ENCODE data around the gene CAMK4.

Gene CAMK4

DNA sequence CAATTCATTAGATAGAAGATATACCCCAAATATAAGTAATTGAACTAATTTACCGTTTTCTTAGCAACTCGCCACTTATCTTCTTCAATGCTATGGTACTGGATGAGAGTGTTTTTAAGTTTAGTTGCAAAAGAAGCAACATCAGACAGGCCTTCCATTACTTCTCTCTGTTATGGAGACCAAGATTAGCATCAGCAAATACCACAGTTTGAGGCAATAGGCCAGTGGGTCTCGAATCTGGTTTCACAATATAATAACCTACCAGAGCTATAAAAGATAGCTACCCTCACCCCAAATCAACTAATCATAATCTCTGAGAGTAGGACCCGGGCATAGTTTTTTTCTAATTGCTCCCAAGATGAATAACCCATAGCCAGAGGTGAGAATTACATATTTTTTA is 283.1 kb downstream of the CAMK4 start:
- no peak for DNase-seq

DNA sequence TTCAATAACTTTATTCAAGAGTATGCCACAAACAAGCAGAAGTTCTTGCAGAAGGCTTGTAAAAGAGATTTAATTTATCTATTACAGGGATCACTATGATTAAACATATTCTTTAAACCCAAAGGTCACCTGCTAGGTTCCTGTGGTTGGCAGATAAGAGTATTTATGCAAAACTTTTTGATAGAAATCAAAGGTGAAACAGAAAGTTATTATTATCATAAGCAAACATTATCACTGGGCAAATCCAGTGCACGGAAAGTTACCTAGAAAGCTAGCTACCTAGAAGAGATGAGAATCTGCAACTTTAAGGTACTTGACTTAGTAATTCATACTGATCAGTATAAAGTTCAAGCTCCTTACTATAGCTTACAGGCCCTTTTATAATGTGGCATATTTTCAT is 284.9 kb downstream of the CAMK4 start:
- no peak for DNase-seq

DNA sequence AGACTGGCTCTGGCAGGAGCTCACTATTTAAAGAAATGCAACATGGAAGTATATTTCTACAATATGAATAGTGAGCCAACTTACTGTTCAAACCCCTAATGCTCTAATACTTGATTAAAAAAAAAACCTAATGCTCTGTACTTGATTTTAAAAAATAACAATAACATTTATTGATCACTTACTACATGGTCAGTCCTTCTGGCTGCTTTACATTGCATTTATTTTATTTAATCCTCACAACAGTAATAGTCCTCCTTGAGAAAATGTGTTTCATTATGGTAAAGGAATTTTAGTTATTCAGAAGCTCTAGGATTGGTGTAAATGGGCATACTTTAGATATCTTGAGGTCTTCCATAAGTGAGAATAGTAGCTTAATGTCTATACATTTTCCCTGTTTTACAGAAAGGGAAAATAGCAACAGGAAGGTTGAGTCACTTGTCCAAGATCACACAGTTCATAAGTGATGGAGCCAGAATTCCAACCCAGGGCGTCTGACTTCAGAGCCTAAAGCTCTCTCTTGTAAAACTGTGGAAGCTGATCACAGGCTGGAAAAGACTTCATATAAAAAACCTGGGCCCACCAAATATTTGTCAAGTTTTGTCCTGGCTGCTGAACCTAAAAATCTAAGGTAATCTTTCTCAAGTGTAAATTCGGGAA is 287.1 kb downstream of the CAMK4 start:
- no peak for DNase-seq

DNA sequence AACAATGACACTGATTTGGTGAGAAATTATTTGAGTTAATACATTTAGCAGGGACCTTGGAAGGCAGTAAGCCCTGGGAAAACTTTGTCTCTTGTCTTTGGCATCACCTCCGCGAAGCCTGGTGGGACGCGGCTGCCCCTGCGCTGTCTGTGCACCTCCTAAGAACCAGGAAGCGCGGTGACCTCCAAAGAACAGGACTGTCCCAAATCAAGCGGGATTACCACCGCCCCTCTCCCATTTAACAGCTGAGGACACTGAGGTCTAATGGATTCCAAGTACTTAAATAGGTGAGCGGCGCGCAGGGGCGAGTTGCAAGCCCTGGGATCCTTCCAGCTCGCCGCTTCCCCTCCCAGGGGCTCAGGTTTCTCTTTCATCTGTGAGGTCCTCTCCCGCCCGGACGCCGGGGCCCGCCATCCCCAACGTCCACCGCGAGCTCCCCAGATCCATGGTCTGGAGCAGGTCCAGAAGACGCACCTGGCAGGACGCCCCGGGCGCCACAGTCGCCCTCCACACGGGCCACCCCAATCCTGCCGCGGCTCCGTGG is 287.7 kb downstream of the CAMK4 start:
- DNase-seq: peak; percentile 59

DNA sequence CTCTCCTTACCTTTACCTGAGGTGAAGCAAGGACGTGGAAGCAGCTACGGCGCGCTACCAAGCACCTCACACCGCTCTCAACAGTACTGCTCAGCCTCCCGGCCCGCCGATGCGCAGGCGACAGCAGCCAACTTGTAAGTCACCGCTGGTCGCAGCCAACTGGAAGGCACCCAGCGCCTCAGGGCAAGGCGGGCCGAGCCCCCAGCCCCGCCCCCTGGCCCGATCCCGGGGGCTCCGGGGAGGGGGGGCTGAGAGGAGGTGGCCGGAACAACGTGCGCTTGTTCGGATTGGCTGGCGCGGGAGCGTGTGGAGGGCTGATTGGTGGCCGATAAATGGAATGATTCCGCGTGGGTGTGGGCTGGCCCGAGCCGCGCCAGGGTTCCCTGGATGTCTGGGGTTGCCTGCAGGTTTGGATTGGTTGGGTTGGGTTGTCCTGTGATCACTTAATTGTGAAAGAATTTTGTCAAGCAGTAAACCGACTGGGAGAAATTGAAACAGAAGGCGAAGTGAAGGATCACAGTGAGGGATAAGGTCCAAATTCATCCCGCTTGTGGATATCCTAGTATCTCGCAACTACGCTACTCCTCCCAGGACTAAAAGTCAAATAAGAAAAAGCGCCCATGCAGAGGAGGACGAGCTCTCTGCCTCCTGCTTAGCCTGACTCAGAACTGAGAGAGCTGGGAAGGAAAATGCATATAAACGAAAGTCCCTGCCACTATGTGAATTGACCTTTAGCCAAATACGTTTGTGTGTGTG is 288.4 kb downstream of the CAMK4 start, which contains the start of gene STARD4:
STARD4 (minus strand) TSS at position 161 of the 756 bp plus-strand sequence. CDS start 5,102 bp downstream, outside the sequence.
- DNase-seq: peak; percentile 94

DNA sequence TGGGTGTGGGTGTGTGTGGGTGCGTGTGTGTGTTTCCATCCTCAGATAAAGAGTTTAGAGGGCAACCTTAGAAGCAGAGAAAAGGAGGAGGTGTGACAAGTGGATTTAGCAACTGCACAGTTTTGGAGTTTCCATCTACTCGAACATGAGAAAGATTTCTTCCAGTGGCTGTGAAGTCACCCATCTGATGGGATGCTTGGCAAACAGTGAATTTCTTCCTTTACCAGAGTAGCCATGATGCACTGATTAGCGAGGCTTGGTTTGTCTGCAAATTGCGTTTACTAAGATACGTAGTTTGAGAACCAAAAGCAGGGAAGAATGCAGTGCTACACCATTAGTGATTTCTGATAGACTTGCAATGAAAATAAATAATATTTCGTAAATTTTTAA is 288.9 kb downstream of the CAMK4 start:
- DNase-seq: no peak

DNA sequence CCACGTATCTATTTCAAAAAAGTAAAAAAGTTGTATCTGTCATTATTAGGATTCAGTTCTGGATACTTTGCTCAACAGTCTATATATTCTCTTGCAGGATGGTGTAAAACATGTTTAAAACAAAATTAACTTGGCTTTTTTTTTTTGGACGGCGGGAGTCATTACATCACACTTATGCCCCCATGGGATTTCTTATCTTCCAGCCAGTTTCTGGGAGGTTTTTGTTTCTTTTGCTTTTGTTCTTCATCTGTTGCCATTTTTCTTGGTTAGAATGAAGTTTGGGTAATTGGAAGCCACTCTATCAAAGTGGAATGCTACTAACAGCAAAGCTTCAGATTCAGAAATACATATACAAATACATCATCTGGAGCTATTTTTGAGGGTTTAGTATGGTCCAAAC is 289.9 kb downstream of the CAMK4 start:
- DNase-seq: no peak

DNA sequence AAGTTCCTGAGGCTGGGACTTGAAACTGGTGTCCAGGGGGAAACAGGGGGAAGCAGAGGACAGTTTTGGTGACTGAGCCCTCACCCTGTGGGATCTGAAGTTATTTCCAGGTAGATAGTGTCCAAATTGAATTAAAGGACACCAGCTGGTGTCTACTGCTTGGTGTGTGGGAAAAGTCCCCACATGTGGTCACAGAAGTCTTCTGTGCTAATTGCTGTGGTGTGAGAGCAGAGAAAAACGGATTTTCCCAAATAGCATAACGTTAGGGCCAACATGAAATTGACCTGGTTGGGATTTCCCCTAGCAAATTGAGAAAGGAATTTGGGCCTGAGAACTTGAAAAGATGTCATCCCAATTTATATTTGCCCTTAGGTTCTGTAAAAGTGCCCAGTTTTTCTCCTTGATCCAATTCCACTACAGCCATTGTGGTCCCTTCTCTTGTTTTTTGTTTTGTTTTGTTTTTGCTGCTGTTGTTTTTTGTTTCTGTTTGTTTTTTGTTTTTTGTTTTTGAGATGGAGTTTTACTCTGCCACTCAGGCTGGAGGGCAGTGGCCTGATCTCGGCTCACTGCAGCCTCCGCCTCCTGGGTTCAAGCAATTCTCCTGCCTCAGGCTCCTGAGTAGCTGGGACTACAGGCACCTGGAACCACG is 293.8 kb downstream of the CAMK4 start:
- no peak for DNase-seq

DNA sequence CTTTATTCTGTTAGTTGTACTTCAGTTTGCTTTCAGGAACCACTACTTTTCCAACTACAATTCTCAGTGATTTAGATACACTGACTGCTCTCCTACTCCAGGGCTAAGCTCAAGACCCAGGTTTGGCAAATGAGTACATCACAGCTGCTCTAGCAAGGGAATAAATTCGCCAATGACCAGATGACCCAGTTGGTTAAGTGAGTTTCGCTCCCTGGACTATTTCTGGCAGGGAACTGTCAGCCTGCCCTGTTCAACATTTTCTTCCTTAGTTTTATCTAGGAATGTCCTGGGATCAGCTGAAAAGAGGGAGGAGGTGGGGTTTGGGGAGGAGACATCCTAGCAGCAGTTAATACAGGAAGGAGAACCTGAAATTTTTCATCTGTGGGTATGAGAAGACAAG is 294.6 kb downstream of the CAMK4 start:
- no peak for DNase-seq

DNA sequence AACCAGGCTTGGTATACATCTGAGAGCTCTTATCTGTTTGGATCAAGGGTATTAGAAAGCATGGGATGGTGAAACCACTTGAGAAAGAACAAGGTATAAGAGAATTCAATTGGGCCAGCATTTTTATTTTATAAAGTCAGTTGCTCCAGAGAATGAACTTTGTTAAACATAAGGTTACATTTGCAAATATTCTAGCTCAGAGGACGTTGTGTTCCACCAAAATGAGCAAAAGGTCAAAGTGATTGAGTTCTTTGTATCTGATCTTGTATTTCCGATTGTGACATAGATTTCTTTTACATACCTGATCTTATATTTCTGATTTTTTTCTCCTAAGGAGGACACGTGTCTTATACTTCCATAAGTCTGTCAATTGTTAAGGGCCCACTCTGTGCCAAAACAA is 296.7 kb downstream of the CAMK4 start:
- DNase-seq: no peak

DNA sequence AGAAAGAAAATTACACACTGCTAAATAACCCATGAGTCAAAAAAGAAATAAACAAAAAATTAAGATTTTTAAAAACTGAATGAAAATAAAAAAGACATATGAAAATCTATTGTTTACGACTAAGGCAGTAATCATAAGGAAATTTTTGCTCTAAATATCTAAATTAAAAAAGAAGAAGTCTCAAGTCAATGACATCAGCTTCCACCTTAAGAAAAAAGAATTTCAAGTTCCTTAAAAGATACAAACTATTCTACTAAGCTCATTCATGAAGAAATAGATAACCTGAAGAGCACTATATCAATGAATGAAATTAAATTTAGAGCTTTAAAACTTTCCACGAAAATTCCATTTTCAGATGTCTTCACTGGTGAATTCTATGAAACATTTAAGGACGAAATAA is 303.9 kb downstream of the CAMK4 start:
- DNase-seq: no peak

DNA sequence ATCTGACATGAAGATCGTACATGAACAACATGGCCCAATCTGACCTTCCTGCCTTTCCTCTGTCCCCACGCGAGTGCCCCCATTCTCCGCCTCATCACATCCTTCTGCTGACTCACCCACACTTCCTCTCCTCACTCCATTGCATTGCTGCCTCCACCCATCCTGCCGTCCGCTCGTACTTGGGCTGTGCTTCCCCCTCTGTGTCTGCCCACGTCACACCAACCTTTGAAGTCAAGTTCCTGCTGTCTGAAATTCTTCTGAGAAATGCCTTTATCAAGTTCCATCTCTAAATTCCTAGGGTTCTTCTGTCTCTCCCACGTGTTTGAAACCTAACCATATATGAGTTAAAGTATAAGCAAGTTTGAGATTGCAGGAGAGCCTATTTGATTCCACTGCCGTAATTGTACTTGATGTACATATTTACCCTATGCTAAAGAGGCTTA is 306.1 kb downstream of the CAMK4 start:
- DNase-seq: no peak

DNA sequence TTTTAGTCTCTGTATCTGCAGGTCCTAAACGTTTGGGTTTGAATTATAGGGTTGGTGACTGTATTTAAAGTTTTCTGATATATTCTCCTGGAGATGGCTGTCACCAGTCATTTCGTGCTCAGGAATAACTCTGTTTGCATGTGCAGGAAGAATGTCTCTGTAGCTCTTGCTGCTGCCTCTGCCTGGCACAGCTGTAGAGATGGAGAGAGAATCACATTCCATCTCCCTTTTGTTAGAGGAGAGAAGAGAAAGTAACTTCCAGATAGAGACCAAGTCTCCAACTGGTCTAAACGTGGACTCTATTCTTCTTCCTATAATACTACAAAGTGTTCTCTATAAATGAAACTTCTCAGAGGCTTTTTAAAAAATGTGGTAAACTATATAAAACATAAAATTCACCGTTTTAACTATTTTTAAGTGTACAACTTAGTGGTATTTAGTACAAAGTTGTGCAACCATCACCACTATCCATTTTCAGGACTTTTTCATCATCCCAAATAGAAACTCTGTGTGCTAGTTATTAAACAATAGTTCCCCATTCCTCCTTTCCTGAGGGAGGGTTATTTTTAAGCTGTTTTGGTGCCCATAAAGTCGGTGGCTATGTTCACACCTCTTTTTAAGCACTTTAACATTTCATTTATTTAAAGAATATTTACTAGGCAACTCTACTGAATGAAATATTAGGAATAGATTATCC is 308.9 kb downstream of the CAMK4 start:
- no peak for DNase-seq

DNA sequence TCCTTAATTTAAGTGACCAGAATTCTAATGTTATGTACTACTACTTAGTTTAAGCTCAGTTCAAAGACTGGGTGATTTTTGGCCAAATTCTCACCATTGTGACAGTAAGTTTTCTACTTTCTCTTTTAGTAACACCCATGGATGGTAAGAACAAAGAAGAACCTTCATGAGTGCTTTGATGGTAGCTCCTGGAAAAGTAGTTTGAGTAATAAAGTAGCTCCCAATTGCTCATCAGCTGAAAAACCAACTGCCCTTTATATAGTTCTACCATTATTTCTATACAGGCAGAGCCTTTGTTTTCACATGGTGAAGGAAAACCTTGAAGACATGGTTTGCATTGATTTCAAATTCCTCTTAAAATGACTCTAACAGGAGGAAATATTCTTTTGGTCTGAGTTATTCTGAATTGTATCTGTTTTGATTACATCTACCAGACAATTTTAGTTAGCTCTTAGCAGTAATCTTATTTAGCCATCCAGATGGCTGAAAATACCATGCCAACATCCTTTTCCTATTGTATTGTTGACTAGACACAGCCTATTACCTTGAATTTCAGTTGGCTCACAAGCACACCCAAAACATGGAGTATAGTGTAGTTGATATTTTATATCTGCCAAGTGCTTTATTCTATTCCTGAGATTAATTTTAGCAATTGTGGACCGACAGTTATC is 311.8 kb downstream of the CAMK4 start:
- no peak for DNase-seq

DNA sequence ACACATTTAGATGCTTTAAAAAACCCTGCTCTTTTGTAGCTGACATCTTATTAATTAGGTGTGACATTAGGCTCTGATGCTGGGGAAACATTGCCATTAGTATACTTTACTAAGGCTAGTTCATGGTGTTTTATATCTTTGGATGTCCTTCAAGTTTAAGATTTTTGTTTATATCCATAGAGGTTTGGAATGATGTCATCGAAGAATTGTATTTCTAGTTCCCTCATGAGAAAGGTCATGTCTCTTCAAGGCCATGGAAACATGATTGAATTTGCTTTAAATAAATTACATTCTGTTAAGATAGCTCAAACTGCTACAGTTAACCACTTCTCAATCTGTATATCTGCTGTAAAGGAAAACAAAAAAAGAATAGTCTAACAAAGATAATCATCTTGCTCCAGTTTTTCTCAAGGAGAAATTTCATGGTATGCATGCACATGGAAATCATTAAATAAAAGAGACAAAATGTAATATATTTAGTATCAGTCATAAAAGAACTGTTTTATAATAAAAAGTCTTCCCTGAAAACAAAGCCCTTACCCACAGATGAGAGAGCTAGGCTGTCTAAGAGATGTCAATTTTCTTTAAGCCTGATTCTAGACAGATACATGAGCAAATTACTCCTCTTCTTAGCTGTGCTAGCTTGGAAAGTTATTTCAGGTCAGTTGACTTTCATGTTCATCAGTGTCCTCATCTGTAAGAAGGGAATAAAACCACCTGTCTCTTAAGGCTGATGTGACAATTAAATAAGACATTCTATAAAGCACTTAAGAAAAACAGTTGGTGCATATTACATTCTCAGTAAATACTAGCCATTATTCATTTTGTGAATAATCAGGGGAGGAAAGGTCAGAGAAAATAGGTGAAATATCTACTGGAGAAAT is 313.2 kb downstream of the CAMK4 start:
- no peak for DNase-seq

Measured in NCI-H510A treated with DMSO at 0.1 percent for 48 hours (cell line).